HCT116 (cell line): ENCODE measurements around the gene GPR37. TPM values are rescaled to one million over a fixed set of nuclear protein-coding genes. Genes with fewer than 3 reads are reported as not detected.

Experiments
- ATAC-seq: fragments of 200-7000 bp; cut with Tn5 transposase; 2 replicates; pipeline ENCODE4 v1.9.1; 2020; ENCODE audit warnings: mild to moderate bottlenecking, moderate library complexity
- BruUV-seq: library from RNA; stranded (reverse); fragments of 400-500 nt; replicated peaks from 2 replicates; lab custom pipeline; 2021; lab: Mats Ljungman, UMichigan
- CTCF ChIA-PET: fragments of 300-600 bp; sonication (Branson Sonifier 250); formaldehyde crosslinking; loops from one replicate; lab custom pipeline; 2021; ENCODE audit warnings: antibody characterized with exemption; lab: Charles Lee
- POLR2A ChIA-PET: fragments of 300-600, 350-600 bp; sonication (Branson Sonifier 250); formaldehyde crosslinking; loops from one replicate; lab custom pipeline; 2021; ENCODE audit warnings: antibody characterized with exemption; lab: Charles Lee
- RAD21 ChIA-PET, 2 experiments: fragments of 300-600 bp; sonication (Branson Sonifier 250); formaldehyde crosslinking; loops; one replicate each; lab custom pipeline; 2023; ENCODE audit warnings: low total read pairs in 2 of 2; ENCODE audit not compliant: uncharacterized antibody in 2 of 2, unreplicated experiment in 2 of 2, low non-redundant PET in 1 of 2; lab: Charles Lee
- DNase-seq: peaks from one replicate; pipeline ENCODE4 v3.0.0-alpha.2; 2010; ENCODE audit warnings: low read depth, low spot score
- H2AFZ ChIP-seq: fragments of 200-600 bp; shearing (Covaris generic), sonication (generic); 2 replicates; pipeline ENCODE4 v1.6.1; 2017; ENCODE audit warnings: low read depth, mixed run types, mixed read lengths, antibody characterized with exemption, low read length; ENCODE audit not compliant: poor library complexity, severe bottlenecking
- H3K27ac ChIP-seq: 2 replicates; pipeline ENCODE4 v1.5.1; 2012; ENCODE audit warnings: low read depth, low read length
- H3K27me3 ChIP-seq: fragments of 200-600 bp; sonication (generic); 2 replicates; pipeline ENCODE4 v1.6.1; 2016; ENCODE audit warnings: mixed run types, low read length, mixed read lengths; ENCODE audit not compliant: insufficient read depth
- H3K36me3 ChIP-seq, 2 experiments: fragments of 200-500 bp in 1 of 2; fragments of 200-600 bp in 1 of 2; sonication (Bioruptor generic) in 1 of 2; sonication (generic) in 1 of 2; 2 replicates each; pipeline versions ENCODE4 v1.5.1 to v1.6.1; 2014 to 2016; ENCODE audit warnings: low read length in 2 of 2, inconsistent platforms in 1 of 2, mixed read lengths in 1 of 2, mixed run types in 1 of 2; ENCODE audit not compliant: insufficient read depth in 2 of 2, control insufficient read depth in 1 of 2
- H3K4me1 ChIP-seq, 2 experiments: fragments of 200-600 bp in 1 of 2; sonication (generic) in 1 of 2; 2 replicates each; pipeline versions ENCODE4 v1.5.1 to v1.6.1; 2012 to 2017; ENCODE audit warnings: low read length in 2 of 2, inconsistent platforms in 1 of 2, mild to moderate bottlenecking in 1 of 2, mixed read lengths in 1 of 2, mixed run types in 1 of 2, moderate library complexity in 1 of 2; ENCODE audit not compliant: insufficient read depth in 2 of 2, control insufficient read depth in 1 of 2
- H3K4me2 ChIP-seq: fragments of 200-600 bp; sonication (generic); 2 replicates; pipeline ENCODE4 v1.6.1; 2017; ENCODE audit warnings: mixed run types, low read length, mixed read lengths
- H3K4me3 ChIP-seq, 2 experiments: fragments of 200-600 bp in 1 of 2; sonication (generic) in 1 of 2; replicated peaks in 1 of 2; 2 replicates each; pipeline ENCODE4 v1.5.1; 2011 to 2016; ENCODE audit warnings: low read length in 2 of 2, control low read depth in 1 of 2, low read depth in 1 of 2, mild to moderate bottlenecking in 1 of 2, mixed read lengths in 1 of 2, mixed run types in 1 of 2
- H3K79me2 ChIP-seq: fragments of 200-600 bp; sonication (generic); 2 replicates; pipeline ENCODE4 v1.6.1; 2017; ENCODE audit warnings: mild to moderate bottlenecking, mixed run types, low read length, moderate library complexity, mixed read lengths; ENCODE audit not compliant: insufficient read depth
- H3K9ac ChIP-seq: fragments of 200-600 bp; sonication (generic); 2 replicates; pipeline ENCODE4 v1.6.1; 2016; ENCODE audit warnings: low read length, mixed read lengths
- H3K9me2 ChIP-seq: fragments of 200-600 bp; sonication (generic), shearing (Covaris generic); 2 replicates; pipeline ENCODE4 v1.6.1; 2017; ENCODE audit warnings: mixed run types, mild to moderate bottlenecking, moderate library complexity; ENCODE audit not compliant: insufficient read depth
- H3K9me3 ChIP-seq, 2 experiments: fragments of 200-500 bp in 1 of 2; fragments of 200-600 bp in 1 of 2; sonication (Bioruptor generic) in 1 of 2; sonication (generic) in 1 of 2; 2 replicates each; pipeline ENCODE4 v1.6.1; 2014 to 2017; ENCODE audit warnings: low read length in 2 of 2, mixed read lengths in 2 of 2, inconsistent platforms in 1 of 2, low read depth in 1 of 2, mild to moderate bottlenecking in 1 of 2, mixed run types in 1 of 2, moderate library complexity in 1 of 2; ENCODE audit not compliant: control insufficient read depth in 1 of 2, insufficient read depth in 1 of 2
- H4K20me1 ChIP-seq: fragments of 200-600 bp; sonication (generic), shearing (Covaris generic); 2 replicates; pipeline ENCODE4 v1.6.1; 2017; ENCODE audit warnings: mixed run types, mild to moderate bottlenecking, moderate library complexity; ENCODE audit not compliant: insufficient read depth
- CEBPB ChIP-seq: IDR thresholded peaks from 2 replicates; pipeline ENCODE4 v1.6.1; 2012; ENCODE audit warnings: low read depth
- MAX ChIP-seq: IDR thresholded peaks from 2 replicates; pipeline ENCODE4 v1.6.1; 2012
- REST ChIP-seq: IDR thresholded peaks from 2 replicates; pipeline ENCODE4 v1.6.1; 2012; ENCODE audit warnings: low read depth
- SP1 ChIP-seq: IDR thresholded peaks from 2 replicates; pipeline ENCODE4 v1.6.1; 2012; ENCODE audit warnings: low read depth
- intact Hi-C: fragments of 100-400 bp; cut with micrococcal nuclease; formaldehyde crosslinking; loops from 2 replicates; pipeline ENCODE4 v1.10.0; 2022
- total RNA-seq: library from RNA; stranded (reverse); gene quantifications from one replicate; pipeline ENCODE4 v1.2.1, GENCODE V29; 2021; ENCODE audit not compliant: unreplicated experiment
- TF ChIP-seq, protein P1 (sequence below): IDR thresholded peaks from 2 replicates; pipeline ENCODE4 v1.6.1; 2011; ENCODE audit warnings: mild to moderate bottlenecking, low read length, moderate library complexity; ENCODE audit not compliant: insufficient replicate concordance; ENCODE audit errors: extremely low read depth

Gene GPR37
- total RNA-seq, 1 experiment from 2014 or later: 2.2 TPM

DNA sequence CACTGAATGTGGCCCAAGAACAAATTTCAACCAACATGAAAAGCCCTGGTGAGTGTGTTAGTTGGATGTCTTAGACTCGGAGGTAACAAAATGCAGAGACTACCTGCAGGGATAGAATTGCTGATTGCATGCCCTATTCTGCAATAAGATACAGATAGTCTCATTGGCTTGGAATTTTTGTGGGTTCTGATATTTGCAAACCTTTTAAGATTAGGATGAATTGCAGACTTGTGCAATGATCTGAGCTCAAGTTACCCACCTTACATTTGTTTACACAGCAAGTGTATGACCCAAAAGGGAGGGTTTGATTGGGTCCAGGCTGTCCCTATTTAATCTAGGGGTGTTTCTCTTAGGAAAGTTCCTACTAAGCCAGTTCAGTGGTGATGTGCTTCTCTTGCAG lies 45.4 kb downstream of the GPR37 start:
- H3K4me3 ChIP-seq: no peak overlapping the region
- H2AFZ ChIP-seq: no peak overlapping the region
- no peak overlapping the region for H3K27ac ChIP-seq
- no TSS peak for BruUV-seq
- H3K9me2 ChIP-seq: no peaks in the 10 kb centered on the region
- no peaks in the 10 kb centered on the region for H3K9me3 ChIP-seq
- no peaks in the 10 kb centered on the region for H3K27me3 ChIP-seq
- TF ChIP-seq MAX (no peak), REST (no peak), SP1 (no peak), CEBPB (0 out of 2 replicates have a peak, but pooled peaks have one; percentile 13)
- TF ChIP-seq, protein P1, sequence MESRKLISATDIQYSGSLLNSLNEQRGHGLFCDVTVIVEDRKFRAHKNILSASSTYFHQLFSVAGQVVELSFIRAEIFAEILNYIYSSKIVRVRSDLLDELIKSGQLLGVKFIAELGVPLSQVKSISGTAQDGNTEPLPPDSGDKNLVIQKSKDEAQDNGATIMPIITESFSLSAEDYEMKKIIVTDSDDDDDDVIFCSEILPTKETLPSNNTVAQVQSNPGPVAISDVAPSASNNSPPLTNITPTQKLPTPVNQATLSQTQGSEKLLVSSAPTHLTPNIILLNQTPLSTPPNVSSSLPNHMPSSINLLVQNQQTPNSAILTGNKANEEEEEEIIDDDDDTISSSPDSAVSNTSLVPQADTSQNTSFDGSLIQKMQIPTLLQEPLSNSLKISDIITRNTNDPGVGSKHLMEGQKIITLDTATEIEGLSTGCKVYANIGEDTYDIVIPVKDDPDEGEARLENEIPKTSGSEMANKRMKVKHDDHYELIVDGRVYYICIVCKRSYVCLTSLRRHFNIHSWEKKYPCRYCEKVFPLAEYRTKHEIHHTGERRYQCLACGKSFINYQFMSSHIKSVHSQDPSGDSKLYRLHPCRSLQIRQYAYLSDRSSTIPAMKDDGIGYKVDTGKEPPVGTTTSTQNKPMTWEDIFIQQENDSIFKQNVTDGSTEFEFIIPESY: no peak
- CTCF ChIA-PET: no interaction called here
- H3K36me3 ChIP-seq: no peaks in the 10 kb centered on the region
- ATAC-seq (no peak), DNase-seq (no peak)
- POLR2A ChIA-PET: interaction anchor here (0.6 kb wide), 1 partner anchor 8 kb away, joined by 3 read pairs; no protein-coding TSS in a partner anchor
- H4K20me1 ChIP-seq: no peaks in the 10 kb centered on the region
- intact Hi-C loops: no loop called here
- no peak overlapping the region for H3K4me2 ChIP-seq
- RAD21 ChIA-PET: no interaction called here
- H3K79me2 ChIP-seq: no peaks in the 10 kb centered on the region
- H3K9ac ChIP-seq: no peak overlapping the region
- H3K4me1 ChIP-seq: peaks cover 0 to 14% of the 10 kb centered on the region in 2 experiments; a peak in 2 of 4 replicates
